Epithelial cell of proximal tubule (primary cell): ENCODE data around the gene MAGI2. TPM values are rescaled to one million over a fixed set of nuclear protein-coding genes. Genes with fewer than 3 reads are reported as not detected.

Experiments used
- DNase-seq: peaks from one replicate; pipeline ENCODE4 v3.0.0-alpha.2; 2011; ENCODE audit warnings: low read depth
- H3K4me3 ChIP-seq: 2 replicates; pipeline ENCODE4 v1.5.1; 2011; ENCODE audit warnings: low read depth, mild to moderate bottlenecking, low read length
- total RNA-seq: library from RNA; depleted of rRNA; stranded (reverse); fragments of >200 nt; gene quantifications from 2 replicates; pipeline ENCODE4 v1.2.3, GENCODE V29; 2015
- TF ChIP-seq, protein P1 (sequence below): conservative IDR thresholded peaks from 2 replicates; pipeline ENCODE4 v1.5.1; 2012; ENCODE audit warnings: low read depth, mild to moderate bottlenecking, low read length

MAGI2 gene
- total RNA-seq, 1 donor from 2014 or later, result 0.92 TPM

DNA sequence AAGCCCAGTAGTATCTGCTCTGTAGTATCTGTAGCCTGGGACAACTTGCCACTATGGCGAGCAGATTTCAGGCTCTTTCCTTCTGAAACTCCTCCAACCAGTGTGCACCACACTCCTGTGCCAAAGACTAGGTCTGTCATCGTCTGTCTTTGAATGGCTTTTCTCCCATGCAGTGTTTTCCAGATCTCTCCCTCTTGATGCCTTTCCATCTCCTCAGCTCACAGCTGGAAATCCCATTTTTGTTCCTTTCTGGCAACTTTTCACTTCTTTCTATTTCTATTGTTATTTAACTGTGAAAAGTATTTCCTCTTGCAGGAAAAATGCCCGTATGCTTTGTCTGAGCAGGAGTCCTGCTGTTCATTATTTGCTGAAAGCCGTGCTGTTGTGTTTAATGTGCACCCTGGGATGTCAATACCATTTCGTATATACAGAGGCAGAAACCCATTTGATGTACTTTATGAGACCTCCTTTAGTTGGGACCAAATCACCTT is 1281.2 kb downstream of the MAGI2 start:
- TF ChIP-seq, protein P1, sequence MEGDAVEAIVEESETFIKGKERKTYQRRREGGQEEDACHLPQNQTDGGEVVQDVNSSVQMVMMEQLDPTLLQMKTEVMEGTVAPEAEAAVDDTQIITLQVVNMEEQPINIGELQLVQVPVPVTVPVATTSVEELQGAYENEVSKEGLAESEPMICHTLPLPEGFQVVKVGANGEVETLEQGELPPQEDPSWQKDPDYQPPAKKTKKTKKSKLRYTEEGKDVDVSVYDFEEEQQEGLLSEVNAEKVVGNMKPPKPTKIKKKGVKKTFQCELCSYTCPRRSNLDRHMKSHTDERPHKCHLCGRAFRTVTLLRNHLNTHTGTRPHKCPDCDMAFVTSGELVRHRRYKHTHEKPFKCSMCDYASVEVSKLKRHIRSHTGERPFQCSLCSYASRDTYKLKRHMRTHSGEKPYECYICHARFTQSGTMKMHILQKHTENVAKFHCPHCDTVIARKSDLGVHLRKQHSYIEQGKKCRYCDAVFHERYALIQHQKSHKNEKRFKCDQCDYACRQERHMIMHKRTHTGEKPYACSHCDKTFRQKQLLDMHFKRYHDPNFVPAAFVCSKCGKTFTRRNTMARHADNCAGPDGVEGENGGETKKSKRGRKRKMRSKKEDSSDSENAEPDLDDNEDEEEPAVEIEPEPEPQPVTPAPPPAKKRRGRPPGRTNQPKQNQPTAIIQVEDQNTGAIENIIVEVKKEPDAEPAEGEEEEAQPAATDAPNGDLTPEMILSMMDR, result no peak
- no peak overlapping the region for H3K4me3 ChIP-seq
- DNase-seq, result no peak

DNA sequence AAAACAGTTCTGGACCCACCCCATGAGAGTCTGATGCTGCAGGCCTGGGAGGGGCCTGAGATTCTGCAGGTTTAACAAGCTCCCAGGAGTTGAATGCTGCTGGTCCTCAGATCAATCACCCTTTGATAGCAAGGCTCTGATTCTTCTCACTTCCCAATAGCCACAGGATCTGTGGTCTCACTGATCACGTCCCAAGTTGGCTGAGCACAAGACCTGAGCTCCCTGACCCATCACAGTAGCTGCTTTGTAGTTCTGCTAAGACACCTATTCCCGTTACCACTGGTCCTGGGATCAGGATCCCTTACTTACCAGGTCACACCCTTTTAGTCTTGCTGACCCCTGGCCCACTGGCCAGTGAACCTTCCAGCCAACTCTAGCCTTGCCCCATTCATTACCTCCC is 1282.1 kb downstream of the MAGI2 start:
- no peak overlapping the region for H3K4me3 ChIP-seq
- DNase-seq, result no peak
- TF ChIP-seq, protein P1, result no peak

DNA sequence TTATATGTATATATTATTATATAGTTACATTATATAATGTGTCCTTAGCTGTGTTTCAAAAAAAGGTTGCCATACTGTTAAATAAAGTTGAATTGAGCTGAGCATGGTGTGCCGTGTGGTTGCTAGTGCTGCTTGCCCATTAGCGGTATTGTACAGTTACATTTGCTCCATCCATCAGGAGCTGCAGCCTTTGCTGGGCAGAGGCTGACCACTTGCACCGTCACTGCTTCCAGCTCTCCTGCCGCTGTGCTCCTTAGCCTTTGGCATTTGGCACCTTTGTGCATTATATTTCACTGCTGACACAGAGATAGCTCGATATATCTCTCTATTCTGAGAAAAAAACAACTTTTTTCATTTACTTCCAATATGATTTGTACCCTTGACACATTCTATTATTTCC is 1282.7 kb downstream of the MAGI2 start:
- no peak for DNase-seq
- TF ChIP-seq, protein P1, result no peak
- H3K4me3 ChIP-seq, result no peak overlapping the region

DNA sequence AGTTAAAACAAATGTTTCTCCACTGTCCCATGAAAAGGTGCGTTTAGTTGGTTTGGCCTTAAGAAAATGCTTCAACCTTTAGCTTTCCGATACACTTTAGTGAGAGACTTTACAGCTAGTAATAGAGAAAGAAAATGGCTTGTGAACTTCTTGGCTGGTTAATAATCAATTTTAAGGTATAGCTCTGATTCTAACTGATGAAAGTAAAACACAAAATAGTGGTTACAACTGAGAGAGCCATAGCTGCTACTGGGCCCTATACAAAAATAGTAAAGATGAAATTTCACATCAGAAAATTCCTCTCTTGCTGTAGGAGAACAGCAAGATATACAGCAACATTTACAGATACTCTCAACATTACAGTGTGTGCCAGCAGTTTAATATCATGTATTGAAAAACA is 1283.5 kb downstream of the MAGI2 start:
- no peak for DNase-seq
- H3K4me3 ChIP-seq, result no peak overlapping the region
- TF ChIP-seq, protein P1, result no peak

DNA sequence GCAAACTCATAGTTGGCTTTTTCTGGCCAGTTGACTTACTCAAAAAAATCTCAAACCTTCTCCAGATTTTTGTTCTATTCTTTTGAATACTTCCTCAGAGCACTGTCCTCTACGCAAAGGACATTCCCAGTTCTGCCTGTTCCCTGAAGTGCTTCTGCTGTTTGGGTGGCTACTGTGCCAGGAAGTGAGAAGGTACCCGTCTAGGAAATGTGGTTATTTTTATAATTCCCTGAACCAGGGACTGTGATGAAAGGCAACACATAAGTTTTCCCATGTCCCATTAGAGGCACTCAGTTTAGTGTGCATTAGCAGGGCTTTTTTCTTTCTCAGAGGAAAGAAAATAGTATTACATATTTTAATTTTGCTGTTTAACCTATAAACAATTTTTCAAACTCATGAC is 1284.6 kb downstream of the MAGI2 start:
- TF ChIP-seq, protein P1, result no peak
- H3K4me3 ChIP-seq, result no peak overlapping the region
- no peak for DNase-seq

DNA sequence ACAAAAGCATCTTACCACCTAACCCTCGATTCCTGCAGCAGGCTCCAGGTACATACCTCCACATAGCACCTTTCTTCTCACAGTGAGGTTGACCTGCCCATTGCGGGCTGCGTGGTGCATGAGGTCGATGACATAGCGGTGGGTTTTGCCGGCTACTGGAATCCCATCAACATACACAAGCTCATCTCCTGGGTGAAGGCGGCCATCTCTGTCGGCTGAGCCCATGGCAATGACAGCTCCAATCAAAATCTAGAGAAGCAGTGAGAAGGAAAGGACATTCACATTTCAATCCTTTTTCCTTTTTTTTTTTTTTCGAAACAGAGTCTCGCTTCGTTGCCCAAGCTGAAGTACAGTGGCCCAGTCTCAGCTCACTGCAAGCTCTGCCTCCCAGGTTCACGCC is 1285.6 kb downstream of the MAGI2 start:
- no peak overlapping the region for H3K4me3 ChIP-seq
- TF ChIP-seq, protein P1, result no peak
- no peak for DNase-seq

DNA sequence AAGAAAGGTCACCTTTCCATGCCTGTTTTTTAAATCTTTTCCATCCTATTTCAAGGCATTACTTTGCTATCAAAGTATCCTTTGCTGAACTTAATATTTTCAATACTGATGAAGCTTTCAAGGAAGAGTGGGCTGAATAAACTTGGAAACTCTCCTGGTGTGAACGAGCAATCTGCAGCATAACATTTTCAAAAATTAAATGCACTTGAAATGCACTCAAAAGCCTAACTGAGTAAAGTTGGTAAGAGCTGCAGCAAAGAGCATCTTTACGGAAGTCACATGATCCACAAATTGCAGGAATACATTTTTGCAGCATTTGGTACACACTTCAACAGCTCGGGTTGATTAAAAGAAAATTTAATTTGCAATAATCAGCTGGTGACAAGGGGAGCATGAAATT is 1287.6 kb downstream of the MAGI2 start:
- no peak for DNase-seq
- TF ChIP-seq, protein P1, result no peak

More for the DNA sequence above, 1287.6 kb downstream of the MAGI2 start:
- no peak overlapping the region for H3K4me3 ChIP-seq
